ENCODE data around the gene ADAMTS7. TPM values are rescaled to one million over a fixed set of nuclear protein-coding genes. Genes with fewer than 3 reads are reported as not detected.
"Not testable (repeated sequence)": the region's sequence is repeated elsewhere in the genome, so short reads cannot be mapped to it uniquely, and the experiment has no call there.

Gene ADAMTS7
- total RNA-seq, 1 experiment from 2014 or later, result 23.1 TPM

GRCh38 chr15:78771020-78771419 is 40.2 kb downstream of the ADAMTS7 start:
- not testable (repeated sequence) for H2BK120ac ChIP-seq (ENCODE audit: low read depth, low read length, poor library complexity, severe bottlenecking); H3K27ac ChIP-seq (ENCODE audit: insufficient read length, low read depth, low read length); H3T11ph ChIP-seq (ENCODE audit: low read length); H4K20me1 ChIP-seq (ENCODE audit: control insufficient read depth, insufficient read depth, insufficient read length); H3K9me3 Mint-ChIP-seq; H3K4me3 Mint-ChIP-seq; H3K27ac Mint-ChIP-seq; H3K79me1 ChIP-seq (ENCODE audit: insufficient read depth, low read depth, low read length, poor library complexity, severe bottlenecking); H3K56ac ChIP-seq (ENCODE audit: insufficient read length, low read depth, low read length); H3K36me3 Mint-ChIP-seq (ENCODE audit: insufficient read depth in 1 of 3, low read depth in 3 of 3); H2BK5ac ChIP-seq (ENCODE audit: insufficient read length, low read length); H3K27me3 ChIP-seq (ENCODE audit: insufficient read depth, low read length); H4K8ac ChIP-seq (replicated peaks; ENCODE audit: insufficient read length, low read depth, low read length); H2AK5ac ChIP-seq (ENCODE audit: insufficient read length, low read length); H3K4ac ChIP-seq (ENCODE audit: low read depth, low read length); H2BK15ac ChIP-seq (ENCODE audit: low read depth, low read length); H3K27me3 Mint-ChIP-seq (ENCODE audit: low read depth); H3K79me2 ChIP-seq (ENCODE audit: insufficient read depth, low read length); H3K23ac ChIP-seq (ENCODE audit: insufficient read length, low read depth, low read length); H2BK20ac ChIP-seq (ENCODE audit: low read depth, low read length, poor library complexity, severe bottlenecking); H2AFZ ChIP-seq (ENCODE audit: low read length); H3K4me1 ChIP-seq (ENCODE audit: insufficient read depth, low read length); H3K18ac ChIP-seq (ENCODE audit: insufficient read length, low read depth, low read length); H2BK12ac ChIP-seq (ENCODE audit: insufficient read length, low read depth, low read length); H3K23me2 ChIP-seq (ENCODE audit: insufficient read length, low read depth, low read length, poor library complexity, severe bottlenecking); H3K4me2 ChIP-seq (ENCODE audit: insufficient read depth, insufficient read length, low read length); H3K9ac ChIP-seq (ENCODE audit: extremely low read depth, insufficient read length, low read length); H4K5ac ChIP-seq (ENCODE audit: insufficient read length, low read depth, low read length); H4K91ac ChIP-seq (ENCODE audit: insufficient read length, low read depth, low read length); H3K9me3 ChIP-seq (ENCODE audit: control insufficient read depth, low read depth, low read length); H3K14ac ChIP-seq (ENCODE audit: insufficient read depth, low read length); DNase-seq
- WGBS (ENCODE audit: extremely low coverage, insufficient read length, low lambda C conversion rate), result no CpG with 5 or more reads among the region's 9 CpGs
- peaks cover 10 to 14% of the 10 kb centered on the region in 2 experiments for H3K4me1 Mint-ChIP-seq

- not testable (repeated sequence) for H3K4me2 ChIP-seq (ENCODE audit: insufficient read depth, insufficient read length, low read length); H3K23ac ChIP-seq (ENCODE audit: insufficient read length, low read depth, low read length); H3T11ph ChIP-seq (ENCODE audit: low read length); H3K36me3 Mint-ChIP-seq (ENCODE audit: insufficient read depth in 1 of 3, low read depth in 3 of 3); H3K9ac ChIP-seq (ENCODE audit: extremely low read depth, insufficient read length, low read length); H3K4ac ChIP-seq (ENCODE audit: low read depth, low read length); H3K14ac ChIP-seq (ENCODE audit: insufficient read depth, low read length); H2BK15ac ChIP-seq (ENCODE audit: low read depth, low read length); H3K56ac ChIP-seq (ENCODE audit: insufficient read length, low read depth, low read length); H4K91ac ChIP-seq (ENCODE audit: insufficient read length, low read depth, low read length); H3K27me3 ChIP-seq (ENCODE audit: insufficient read depth, low read length); H4K8ac ChIP-seq (replicated peaks; ENCODE audit: insufficient read length, low read depth, low read length); H3K9me3 ChIP-seq (ENCODE audit: control insufficient read depth, low read depth, low read length); H3K4me3 Mint-ChIP-seq; H4K5ac ChIP-seq (ENCODE audit: insufficient read length, low read depth, low read length); H2BK12ac ChIP-seq (ENCODE audit: insufficient read length, low read depth, low read length); H3K23me2 ChIP-seq (ENCODE audit: insufficient read length, low read depth, low read length, poor library complexity, severe bottlenecking); H3K79me1 ChIP-seq (ENCODE audit: insufficient read depth, low read depth, low read length, poor library complexity, severe bottlenecking); DNase-seq; H3K9me3 Mint-ChIP-seq; H2BK5ac ChIP-seq (ENCODE audit: insufficient read length, low read length); H3K27ac ChIP-seq (ENCODE audit: insufficient read length, low read depth, low read length); H2BK120ac ChIP-seq (ENCODE audit: low read depth, low read length, poor library complexity, severe bottlenecking); H4K20me1 ChIP-seq (ENCODE audit: control insufficient read depth, insufficient read depth, insufficient read length); H2AFZ ChIP-seq (ENCODE audit: low read length); H3K4me1 ChIP-seq (ENCODE audit: insufficient read depth, low read length); H3K79me2 ChIP-seq (ENCODE audit: insufficient read depth, low read length); H2BK20ac ChIP-seq (ENCODE audit: low read depth, low read length, poor library complexity, severe bottlenecking); H3K27me3 Mint-ChIP-seq (ENCODE audit: low read depth); H3K18ac ChIP-seq (ENCODE audit: insufficient read length, low read depth, low read length); H2AK5ac ChIP-seq (ENCODE audit: insufficient read length, low read length)
- peak overlapping the region in 2 of 3 experiments; percentile 60 to 67; a peak in 2 of 7 replicates for H3K27ac Mint-ChIP-seq
- H3K4me1 Mint-ChIP-seq, result peaks cover 10 to 14% of the 10 kb centered on the region in 2 experiments
- WGBS (ENCODE audit: extremely low coverage, insufficient read length, low lambda C conversion rate), result no CpG with 5 or more reads among the region's 12 CpGs
Measured at GRCh38 chr15:78769473-78770225, 41.6 kb downstream of the ADAMTS7 start.
